ENCODE data around the gene PLEKHG4. TPM values are rescaled to one million over a fixed set of nuclear protein-coding genes. Genes with fewer than 3 reads are reported as not detected.

The PLEKHG4 gene
- total RNA-seq, 1 experiment from 2014 or later = 38.5 TPM

GRCh38 chr16:67311607-67312488 lies 32.5 kb downstream of the PLEKHG4 start:
- no peak overlapping the region for H3K9ac ChIP-seq (ENCODE audit: low read length)
- H3K9me3 ChIP-seq (ENCODE audit: control insufficient read depth in 1 of 2, insufficient read depth in 1 of 2, low read depth in 1 of 2, low read length in 2 of 2) = no peaks in the 10 kb centered on the region
- ATAC-seq = peak; percentile 82
- H3K79me2 ChIP-seq (ENCODE audit: insufficient read depth, low read length) = no peaks in the 10 kb centered on the region
- H3K9me2 ChIP-seq (ENCODE audit: insufficient read depth) = no peaks in the 10 kb centered on the region
- peaks cover 2 to 14% of the 10 kb centered on the region in 2 experiments; a peak in 3 of 4 replicates for H3K4me1 ChIP-seq (ENCODE audit: control insufficient read depth in 1 of 2, insufficient read depth in 2 of 2, low read length in 2 of 2)
- H4K20me1 ChIP-seq (ENCODE audit: insufficient read depth) = no peaks in the 10 kb centered on the region
- no peaks in the 10 kb centered on the region for H3K36me3 ChIP-seq (ENCODE audit: control insufficient read depth in 1 of 2, insufficient read depth in 2 of 2, low read length in 2 of 2)
- peak overlapping the region; percentile 8 for H2AFZ ChIP-seq (ENCODE audit: low read depth, low read length, poor library complexity, severe bottlenecking)
- H3K27me3 ChIP-seq (ENCODE audit: insufficient read depth, low read length) = no peaks in the 10 kb centered on the region
- DNase-seq (ENCODE audit: low read depth, low spot score) = peak; percentile 70
- ChIA-PET RAD21 (ENCODE audit: low non-redundant PET in 1 of 2, low total read pairs in 2 of 2, uncharacterized antibody in 2 of 2, unreplicated experiment in 2 of 2) (no interaction called here), POLR2A (no interaction called here), CTCF (no interaction called here)
- H3K27ac ChIP-seq (ENCODE audit: low read depth, low read length) = no peak overlapping the region
- no peak for TF ChIP-seq RAD21 (IDR thresholded peaks at IDR 0.05; ENCODE audit: low read depth)
- peak; percentile 52 for TF ChIP-seq TCF7L2 (IDR thresholded peaks at IDR 0.05; ENCODE audit: borderline replicate concordance, extremely low read depth, insufficient read depth, insufficient read length)
- TF ChIP-seq MAX (IDR thresholded peaks at IDR 0.05) = peak; percentile 28; the same call in 1 of the 2 replicates
- peak; percentile 40; the same call in 1 of the 2 replicates for TF ChIP-seq POLR2AphosphoS5 (IDR thresholded peaks at IDR 0.05; ENCODE audit: low read depth, low read length)
- peak; percentile 53; the same call in 1 of the 2 replicates for TF ChIP-seq SP1 (IDR thresholded peaks at IDR 0.05; ENCODE audit: low read depth)
- TF ChIP-seq JUND (IDR thresholded peaks at IDR 0.05) = peak; percentile 68; the same call in 1 of the 2 replicates
- TF ChIP-seq EGR1 (IDR thresholded peaks at IDR 0.05; ENCODE audit: low read depth) = no peak
- peak; percentile 66 for TF ChIP-seq FOSL1 (IDR thresholded peaks at IDR 0.05; ENCODE audit: low read depth)
- H3K4me3 ChIP-seq (replicated peaks in 1 of 2; ENCODE audit: low read depth in 1 of 2, low read length in 2 of 2) = no peak overlapping the region
- peak overlapping the region; percentile 49 for H3K4me2 ChIP-seq (ENCODE audit: low read length)
- intact Hi-C loops (cut with micrococcal nuclease) = no loop called here
- no TSS peak for BruUV-seq (replicated peaks)

- Histone ChIP-seq H3K9me2 (ENCODE audit: insufficient read depth) (no peaks in the 10 kb centered on the region), H3K27me3 (ENCODE audit: insufficient read depth, low read length) (no peaks in the 10 kb centered on the region), H3K4me1 (ENCODE audit: control insufficient read depth in 1 of 2, insufficient read depth in 2 of 2, low read length in 2 of 2) (peaks cover 2 to 14% of the 10 kb centered on the region in 2 experiments; a peak in 3 of 4 replicates), H3K4me2 (ENCODE audit: low read length) (no peak overlapping the region), H3K27ac (ENCODE audit: low read depth, low read length) (no peak overlapping the region), H3K9ac (ENCODE audit: low read length) (no peak overlapping the region), H3K4me3 (replicated peaks in 1 of 2; ENCODE audit: low read depth in 1 of 2, low read length in 2 of 2) (no peak overlapping the region), H2AFZ (ENCODE audit: low read depth, low read length, poor library complexity, severe bottlenecking) (no peak overlapping the region), H3K9me3 (ENCODE audit: control insufficient read depth in 1 of 2, insufficient read depth in 1 of 2, low read depth in 1 of 2, low read length in 2 of 2) (no peaks in the 10 kb centered on the region), H4K20me1 (ENCODE audit: insufficient read depth) (no peaks in the 10 kb centered on the region), H3K36me3 (ENCODE audit: control insufficient read depth in 1 of 2, insufficient read depth in 2 of 2, low read length in 2 of 2) (no peaks in the 10 kb centered on the region), H3K79me2 (ENCODE audit: insufficient read depth, low read length) (no peaks in the 10 kb centered on the region)
- no peak for DNase-seq (ENCODE audit: low read depth, low spot score)
- no TSS peak for BruUV-seq (replicated peaks)
- ChIA-PET RAD21 (ENCODE audit: low non-redundant PET in 1 of 2, low total read pairs in 2 of 2, uncharacterized antibody in 2 of 2, unreplicated experiment in 2 of 2) (no interaction called here), CTCF (no interaction called here), POLR2A (no interaction called here)
- intact Hi-C loops (cut with micrococcal nuclease) = no loop called here
- no peak for ATAC-seq
- TF ChIP-seq MAX (IDR thresholded peaks at IDR 0.05) (no peak), POLR2A (IDR thresholded peaks at IDR 0.05; ENCODE audit: borderline replicate concordance, extremely low read depth, insufficient read depth, insufficient read length) (no peak), POLR2AphosphoS5 (IDR thresholded peaks at IDR 0.05; ENCODE audit: low read depth, low read length) (no peak), REST (IDR thresholded peaks at IDR 0.05; ENCODE audit: low read depth) (no peak), RAD21 (IDR thresholded peaks at IDR 0.05; ENCODE audit: low read depth) (no peak), SIN3A (IDR thresholded peaks at IDR 0.05; ENCODE audit: low read depth) (no peak), SRF (IDR thresholded peaks at IDR 0.05; ENCODE audit: low read depth) (no peak), CBX3 (IDR thresholded peaks at IDR 0.05; ENCODE audit: low read depth) (no peak), FOSL1 (IDR thresholded peaks at IDR 0.05; ENCODE audit: low read depth) (no peak), YY1 (IDR thresholded peaks at IDR 0.05; ENCODE audit: extremely low read depth, insufficient replicate concordance, low read depth, low read length) (no peak), CEBPB (IDR thresholded peaks at IDR 0.05; ENCODE audit: low read depth) (no peak)
These were observed 33.4 kb downstream of the PLEKHG4 start for GRCh38 chr16:67312719-67313118.

Measured in HCT116 (cell line).